Erythroblast (primary cell): ENCODE data around the gene S100A1.

Experiments
- DNase-seq, 2 experiments: peaks; one replicate each; lab custom pipeline; 2025; lab: John Stamatoyannopoulos, UW
- GATA1 ChIP-seq: IDR thresholded peaks from 2 replicates; pipeline ENCODE4 v1.6.1; 2011; ENCODE audit warnings: low read depth, mild to moderate bottlenecking, control low read depth, low read length, moderate library complexity
- POLR2A ChIP-seq: IDR thresholded peaks from 2 replicates; pipeline ENCODE4 v1.6.1; 2011; ENCODE audit warnings: mild to moderate bottlenecking, low read length

The S100A1 gene

DNA sequence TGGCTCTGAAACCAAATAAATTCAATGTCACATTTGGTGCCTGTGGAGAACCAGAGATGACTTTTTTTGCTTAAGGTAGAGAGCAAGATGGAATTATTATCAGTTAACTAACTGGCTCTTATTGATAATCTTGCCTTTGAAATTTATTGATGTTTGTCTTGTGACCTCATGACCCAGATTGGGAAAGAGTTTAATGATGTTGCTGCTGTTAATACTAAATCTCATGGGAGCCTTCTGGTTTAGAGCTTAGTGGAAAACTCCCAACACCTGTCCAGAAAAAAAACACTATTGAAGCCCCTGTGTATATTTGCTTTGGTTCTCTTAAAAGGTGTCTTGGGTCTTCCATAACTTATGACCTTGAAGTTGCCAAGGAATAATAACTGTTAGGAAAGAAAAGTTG, 15.6 kb downstream of the S100A1 start:
- DNase-seq = no peak
- TF ChIP-seq POLR2A = no peak
- TF ChIP-seq GATA1 = no peak

DNA sequence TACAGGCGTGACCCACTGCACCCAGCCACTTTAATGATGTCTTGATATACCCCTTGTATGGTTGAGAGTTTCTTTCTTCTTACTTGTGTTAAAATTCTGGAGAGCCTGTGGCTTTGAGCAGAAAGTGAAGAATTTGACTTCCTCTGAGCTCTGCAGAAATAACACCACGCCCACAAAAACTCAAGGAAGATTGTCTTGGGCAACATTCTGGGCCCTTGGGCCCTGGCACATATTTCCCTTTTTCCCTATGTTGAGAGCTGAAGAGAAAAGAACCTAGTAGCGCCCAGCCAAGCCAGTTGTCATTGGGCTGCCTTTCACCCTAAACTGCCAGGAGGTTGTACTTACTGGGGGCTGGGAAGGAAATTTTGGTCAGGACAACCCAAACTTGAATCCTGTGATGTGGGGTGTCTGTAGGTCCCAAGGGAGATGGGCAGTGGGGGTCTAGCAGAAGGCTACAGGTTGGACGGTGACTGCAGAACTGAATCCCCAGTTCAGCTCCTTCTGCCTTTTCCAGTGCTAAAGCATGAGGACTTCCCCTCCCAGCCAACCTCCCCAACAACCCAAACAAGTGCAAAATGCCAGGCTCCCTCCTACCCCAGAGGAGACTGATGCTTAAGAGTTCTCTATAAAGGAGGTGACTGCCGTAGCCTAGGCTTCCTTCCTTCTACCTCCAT, 18.6 kb downstream of the S100A1 start:
- DNase-seq = no peak
- TF ChIP-seq GATA1 = no peak
- no peak for TF ChIP-seq POLR2A

DNA sequence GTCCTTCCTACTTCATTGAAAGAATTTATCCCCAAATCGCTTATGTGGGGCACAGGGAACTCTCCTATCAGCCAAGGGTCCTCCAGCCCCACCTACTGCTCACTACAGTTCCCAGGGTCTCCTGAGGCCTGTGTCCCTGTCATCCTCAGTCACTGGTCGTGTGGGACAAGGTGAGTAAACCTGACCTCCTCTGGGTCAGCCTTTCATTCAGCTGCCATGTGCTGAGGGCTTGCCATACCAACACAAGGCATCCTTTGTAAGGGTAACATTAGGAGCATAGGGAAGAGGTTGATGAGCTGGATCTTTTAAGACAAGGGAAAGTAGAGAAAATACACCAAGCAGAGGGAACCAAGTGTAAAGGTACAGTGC, 19.1 kb downstream of the S100A1 start:
- TF ChIP-seq GATA1 (no peak), POLR2A (peak; percentile 39)
- DNase-seq = no peak

DNA sequence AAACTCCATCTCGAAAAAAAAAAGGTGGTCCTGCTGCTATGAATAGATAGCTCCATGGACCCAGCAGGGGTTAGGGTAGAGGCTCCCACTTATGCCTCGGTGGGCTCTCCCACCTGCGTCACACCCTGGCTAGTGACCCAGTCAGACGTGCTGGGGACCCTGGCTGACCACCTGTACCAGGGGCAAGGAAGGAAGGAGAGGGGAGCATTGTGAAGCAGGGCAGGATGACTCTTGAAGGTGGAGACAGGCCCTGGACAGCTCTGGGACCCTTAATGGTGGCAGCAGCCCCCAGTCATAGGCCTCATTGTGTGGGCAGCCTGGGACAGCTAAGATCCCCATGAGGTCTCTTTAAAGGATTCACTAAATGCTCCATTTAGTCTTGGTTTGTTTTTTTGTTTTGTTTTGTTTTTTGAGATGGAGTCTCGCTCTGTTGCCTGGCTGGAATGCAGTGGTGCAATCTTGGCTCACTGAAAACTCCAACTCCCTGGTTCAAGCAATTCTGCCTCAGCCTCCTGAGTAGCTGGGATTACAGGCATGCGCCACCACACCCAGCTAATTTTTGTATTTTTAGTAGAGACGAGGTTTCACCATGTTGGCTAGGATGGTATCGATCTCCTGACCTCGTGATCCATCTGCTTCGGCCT, 19.9 kb downstream of the S100A1 start:
- no peak for DNase-seq
- no peak for TF ChIP-seq GATA1
- no peak for TF ChIP-seq POLR2A

DNA sequence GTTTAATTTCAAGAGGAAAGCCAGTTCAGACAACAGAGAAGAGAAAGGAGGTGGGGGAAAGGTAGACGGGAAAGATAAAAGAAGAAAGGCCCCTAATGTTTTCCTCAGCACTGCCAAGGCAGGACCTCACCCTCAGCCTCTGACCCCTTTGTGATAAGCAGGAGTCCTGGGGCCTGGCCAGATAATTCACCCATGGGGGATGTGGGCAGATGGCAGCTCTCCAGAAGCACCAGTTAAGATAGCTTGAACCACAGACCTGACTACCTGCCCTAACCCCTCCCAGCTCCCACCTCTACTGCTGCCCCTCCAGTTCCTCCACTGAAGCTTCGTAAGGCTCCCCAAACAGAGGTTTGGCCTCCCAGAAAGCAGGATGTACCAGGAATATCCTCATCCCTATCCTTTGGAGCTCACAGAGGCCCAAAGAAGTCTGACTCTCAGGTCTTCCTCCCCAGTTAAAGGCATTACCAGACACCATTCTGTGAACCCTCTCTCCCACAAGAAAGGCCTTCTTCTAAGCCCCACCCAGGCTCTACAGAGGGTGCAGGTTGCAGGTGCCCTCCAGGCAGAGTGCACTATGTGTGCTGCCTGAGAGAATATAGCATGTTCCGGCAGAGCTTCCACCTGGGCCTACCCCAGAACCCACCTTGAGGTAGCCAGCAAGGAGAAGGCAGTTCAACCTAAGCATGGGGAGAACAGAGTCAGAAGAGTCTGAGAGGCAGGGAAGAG, 21.1 kb downstream of the S100A1 start:
- DNase-seq = peak; percentile 72 to 89
- TF ChIP-seq GATA1 (no peak), POLR2A (no peak)

DNA sequence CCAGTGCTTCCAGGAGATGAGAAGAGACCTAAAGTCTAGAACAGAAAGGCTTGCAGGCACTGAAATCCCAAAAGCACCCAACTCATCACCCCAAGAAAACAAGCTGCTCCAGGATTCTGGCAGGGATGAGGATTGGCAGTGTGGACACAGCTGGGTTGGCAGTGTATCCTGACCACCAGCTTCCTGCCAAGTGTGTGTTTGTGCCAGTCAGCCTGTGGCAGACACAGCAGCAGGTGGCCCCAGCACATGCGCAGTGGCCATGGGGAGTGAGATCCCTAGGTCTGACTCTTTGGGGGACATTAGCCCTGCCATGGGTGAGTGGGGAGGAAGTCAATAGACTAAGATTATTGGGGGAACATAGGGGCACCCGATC, 21.6 kb downstream of the S100A1 start:
- TF ChIP-seq POLR2A = no peak
- no peak for TF ChIP-seq GATA1

DNA sequence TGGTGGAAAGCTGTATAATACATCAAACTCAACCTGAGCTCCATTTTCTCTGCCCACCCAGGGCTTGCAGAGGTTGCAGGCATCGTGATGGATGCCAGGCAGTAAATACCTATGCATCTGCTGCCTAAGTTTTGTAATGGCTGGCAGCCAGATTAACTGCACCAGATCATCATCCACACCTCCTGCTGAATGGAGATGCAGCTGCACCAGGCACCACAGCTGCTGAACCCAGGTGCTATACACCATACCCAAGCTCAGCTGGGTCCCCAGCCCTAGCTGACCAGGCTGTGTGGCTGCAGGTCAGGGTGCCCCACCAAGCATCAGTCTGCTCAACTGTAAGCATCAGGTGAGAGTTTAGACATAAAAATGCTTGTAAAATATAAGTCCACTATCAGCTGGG, 23.5 kb downstream of the S100A1 start:
- DNase-seq = no peak
- no peak for TF ChIP-seq GATA1
- TF ChIP-seq POLR2A = no peak

More for the DNA sequence above, 21.6 kb downstream of the S100A1 start:
- DNase-seq = no peak

DNA sequence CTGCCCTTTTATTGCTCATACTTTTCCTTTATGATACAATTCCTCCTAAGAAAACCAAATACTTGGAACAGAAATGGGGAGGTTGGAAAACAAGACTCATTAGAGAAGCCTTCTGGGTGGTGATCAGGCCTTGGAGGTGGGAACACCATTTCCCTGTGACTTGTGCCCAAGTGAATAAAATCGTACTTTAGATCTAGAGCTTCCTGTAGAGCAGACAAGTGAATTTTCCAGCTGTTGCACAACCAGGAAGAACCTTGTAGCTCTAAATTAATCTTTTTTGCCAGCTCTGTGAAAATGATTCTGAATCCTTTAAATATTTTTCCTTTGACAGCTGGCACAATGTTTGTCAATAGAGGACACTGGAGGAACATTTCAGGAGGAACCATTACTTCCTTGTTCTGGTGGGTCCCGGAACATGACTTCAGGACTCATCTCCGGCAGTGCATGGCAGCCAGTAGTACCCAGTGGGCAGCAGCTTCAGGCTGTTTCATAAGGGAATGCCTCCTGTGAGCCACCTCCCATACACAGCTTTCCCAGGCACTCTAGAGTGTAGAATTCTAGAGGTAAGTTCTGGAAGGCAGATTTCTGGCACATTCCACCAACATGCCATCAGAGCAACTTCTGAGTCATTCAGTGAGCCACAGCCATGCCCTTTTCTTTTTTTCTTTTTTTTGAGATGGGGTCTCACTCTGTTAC, 24.7 kb downstream of the S100A1 start:
- no peak for TF ChIP-seq POLR2A
- no peak for TF ChIP-seq GATA1
- DNase-seq = no peak

DNA sequence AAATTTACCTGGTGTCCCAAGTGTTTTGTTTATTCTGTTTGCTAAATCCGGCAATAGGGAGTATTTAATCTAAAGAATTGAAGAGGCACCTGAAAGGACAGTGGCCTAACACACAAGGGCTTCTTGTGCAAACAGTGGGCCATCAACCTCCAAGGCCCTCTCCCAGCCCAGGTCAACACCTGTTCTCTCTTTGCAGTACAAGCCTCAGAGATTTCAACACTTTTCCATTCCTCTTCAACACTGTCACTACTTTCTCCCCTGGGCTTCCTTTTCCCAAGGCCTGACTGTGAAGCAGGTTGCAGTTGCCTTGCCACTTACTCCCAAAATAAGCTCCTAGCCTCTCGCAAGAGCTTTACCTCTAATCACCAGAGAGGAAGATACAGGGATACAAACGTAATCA, 27.1 kb downstream of the S100A1 start:
- TF ChIP-seq GATA1 (no peak), POLR2A (no peak)

DNA sequence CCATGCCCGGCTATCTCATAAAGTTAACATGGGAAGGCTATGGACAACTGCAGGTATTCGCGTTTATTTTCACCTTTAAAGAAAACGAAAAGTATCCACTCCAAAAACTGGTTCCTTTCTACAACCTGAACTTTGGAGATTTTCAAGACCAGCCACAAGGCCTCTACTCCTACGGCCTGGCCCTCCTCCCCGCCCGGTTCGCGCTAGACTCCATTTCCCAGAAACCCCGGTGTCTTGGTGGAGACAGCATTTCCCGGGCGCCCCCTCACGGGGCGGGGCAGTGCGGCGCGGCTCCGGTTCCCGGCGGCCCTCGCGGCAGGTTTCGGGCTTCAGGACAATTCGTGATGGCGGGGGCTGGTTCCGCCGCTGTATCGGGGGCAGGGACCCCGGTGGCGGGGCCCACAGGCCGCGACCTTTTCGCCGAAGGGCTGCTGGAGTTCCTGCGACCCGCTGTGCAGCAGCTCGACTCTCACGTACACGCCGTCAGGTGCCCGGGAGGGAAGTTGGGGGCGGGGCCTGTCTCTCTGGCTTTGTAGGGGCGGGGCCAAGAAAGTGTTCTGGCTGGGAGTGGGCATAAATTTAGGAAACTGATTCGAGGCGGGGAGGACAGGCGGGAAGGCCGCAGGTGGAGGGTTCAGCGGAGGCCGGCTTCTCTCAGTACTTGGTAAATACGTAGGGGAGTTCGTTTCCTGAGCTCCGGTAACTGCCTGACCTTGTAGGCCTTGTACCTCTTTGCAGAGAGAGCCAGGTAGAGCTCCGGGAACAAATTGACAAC, 30.4 kb downstream of the S100A1 start, which contains the start of gene SNAPIN:
TSS of gene SNAPIN (plus strand) at position 304 of the 775 bp plus-strand sequence. CDS start at position 345, 41 bp downstream.
- peak; percentile 91 to 93 for DNase-seq
- TF ChIP-seq GATA1 (no peak), POLR2A (peak; percentile 69)

More for the DNA sequence above, 27.1 kb downstream of the S100A1 start:
- DNase-seq = no peak

DNA sequence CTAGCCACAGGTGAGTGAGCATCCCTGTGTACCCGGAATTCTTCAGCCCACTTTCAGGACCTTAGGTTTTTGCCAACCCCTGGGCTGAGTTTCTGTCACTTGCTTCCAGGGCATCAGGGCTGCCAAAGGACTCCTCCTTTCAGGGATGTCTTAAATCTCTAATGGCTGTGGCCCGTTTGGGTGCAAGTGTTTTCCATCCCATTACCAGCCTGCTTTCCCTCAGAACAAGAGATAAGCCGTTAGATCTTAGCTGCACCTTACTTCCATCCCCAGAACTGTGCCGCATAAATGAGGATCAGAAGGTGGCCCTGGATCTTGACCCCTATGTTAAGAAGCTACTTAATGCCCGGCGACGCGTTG, 30.9 kb downstream of the S100A1 start:
- TF ChIP-seq GATA1 (no peak), POLR2A (no peak)
- DNase-seq = no peak

DNA sequence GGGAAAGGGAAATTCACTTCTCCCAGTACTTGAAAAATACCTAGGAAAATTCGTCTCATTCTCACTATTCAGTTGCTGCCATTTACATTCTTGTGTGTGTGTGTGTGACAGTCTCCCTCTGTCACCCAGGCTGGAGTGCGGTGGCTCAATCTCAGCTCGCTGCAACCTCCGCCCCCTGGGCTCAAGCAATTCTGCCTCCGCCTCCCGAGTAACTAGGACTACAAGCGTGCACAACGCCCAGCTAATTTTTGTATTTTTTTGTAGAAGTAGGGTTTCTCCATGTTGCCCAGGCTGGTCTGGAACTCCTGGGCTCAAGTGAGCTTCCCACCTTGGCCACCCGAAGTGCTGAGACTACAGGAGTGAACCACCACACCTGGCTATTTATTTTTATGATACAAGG, 31.4 kb downstream of the S100A1 start:
- TF ChIP-seq GATA1 (no peak), POLR2A (no peak)
- DNase-seq = no peak
